HEK293 (cell line): Measurements from ENCODE around the gene PDE11A.
A peak's percentile ranks its signal among the peaks of the same experiment; 100 is the strongest.

Source experiments
- GLIS1 ChIP-seq: fragments of 450-650 bp; formaldehyde crosslinking; IDR thresholded peaks from 2 replicates; pipeline ENCODE4 v1.5.1; 2016; ENCODE audit warnings: missing biosample characterization, missing genetic modification characterization
- PRDM6 ChIP-seq: fragments of 450-650 bp; formaldehyde crosslinking; IDR thresholded peaks from 2 replicates; pipeline ENCODE4 v1.5.1; 2017; ENCODE audit warnings: missing biosample characterization, missing genetic modification characterization
- REST ChIP-seq: fragments of 450-650 bp; formaldehyde crosslinking; IDR thresholded peaks from 2 replicates; pipeline ENCODE4 v1.5.1; 2016; ENCODE audit warnings: missing biosample characterization, missing genetic modification characterization
- SALL2 ChIP-seq: fragments of 450-650 bp; formaldehyde crosslinking; IDR thresholded peaks from 2 replicates; pipeline ENCODE4 v1.5.0; 2017; ENCODE audit warnings: missing biosample characterization, mild to moderate bottlenecking, missing genetic modification characterization, borderline replicate concordance
- SP2 ChIP-seq: fragments of 450-650 bp; formaldehyde crosslinking; IDR thresholded peaks from 2 replicates; pipeline ENCODE4 v1.5.1; 2016; ENCODE audit warnings: missing biosample characterization, missing genetic modification characterization
- YY1 ChIP-seq: fragments of 450-650 bp; formaldehyde crosslinking; IDR thresholded peaks from 2 replicates; pipeline ENCODE4 v1.5.1; 2018; ENCODE audit warnings: missing biosample characterization, missing genetic modification characterization
- YY2 ChIP-seq: fragments of 450-650 bp; formaldehyde crosslinking; IDR thresholded peaks from 2 replicates; pipeline ENCODE4 v1.5.1; 2016; ENCODE audit warnings: missing biosample characterization, missing genetic modification characterization
- ZBTB11 ChIP-seq: fragments of 450-650 bp; formaldehyde crosslinking; conservative IDR thresholded peaks from 2 replicates; pipeline ENCODE4 v1.5.1; 2016; ENCODE audit warnings: low read depth, missing biosample characterization, missing genetic modification characterization
- ZBTB8A ChIP-seq: fragments of 450-650 bp; formaldehyde crosslinking; IDR thresholded peaks from 2 replicates; pipeline ENCODE4 v1.5.1; 2016; ENCODE audit warnings: missing biosample characterization, missing genetic modification characterization
- ZEB2 ChIP-seq: fragments of 450-650 bp; formaldehyde crosslinking; IDR thresholded peaks from 2 replicates; pipeline ENCODE4 v1.5.1; 2016; ENCODE audit warnings: missing biosample characterization, missing genetic modification characterization
- ZIC2 ChIP-seq: fragments of 450-650 bp; formaldehyde crosslinking; IDR thresholded peaks from 2 replicates; pipeline ENCODE4 v1.5.1; 2016; ENCODE audit warnings: missing biosample characterization, missing genetic modification characterization
- ZNF19 ChIP-seq: fragments of 450-650 bp; formaldehyde crosslinking; IDR thresholded peaks from 2 replicates; pipeline ENCODE4; 2016; ENCODE audit warnings: missing biosample characterization, missing genetic modification characterization, low read depth
- ZNF223 ChIP-seq: fragments of 450-650 bp; formaldehyde crosslinking; IDR thresholded peaks from 2 replicates; pipeline ENCODE4 v1.5.1; 2016; ENCODE audit warnings: missing biosample characterization, missing genetic modification characterization
- ZNF24 ChIP-seq: fragments of 450-650 bp; formaldehyde crosslinking; IDR thresholded peaks from 2 replicates; pipeline ENCODE4 v1.5.1; 2016; ENCODE audit warnings: missing biosample characterization, missing genetic modification characterization
- ZNF394 ChIP-seq: fragments of 450-650 bp; formaldehyde crosslinking; IDR thresholded peaks from 2 replicates; pipeline ENCODE4 v1.5.1; 2016; ENCODE audit warnings: missing biosample characterization, missing genetic modification characterization, mild to moderate bottlenecking, moderate library complexity, borderline replicate concordance
- ZNF530 ChIP-seq: fragments of 450-650 bp; formaldehyde crosslinking; IDR thresholded peaks from 2 replicates; pipeline ENCODE4 v1.5.1; 2016; ENCODE audit warnings: low read depth, missing biosample characterization, missing genetic modification characterization
- ZNF558 ChIP-seq: fragments of 450-650 bp; formaldehyde crosslinking; IDR thresholded peaks from 2 replicates; pipeline ENCODE4 v1.5.1; 2016; ENCODE audit warnings: missing biosample characterization, missing genetic modification characterization
- ZNF664 ChIP-seq: fragments of 450-650 bp; formaldehyde crosslinking; IDR thresholded peaks from 2 replicates; pipeline ENCODE4 v1.5.1; 2016; ENCODE audit warnings: missing biosample characterization, missing genetic modification characterization
- ZNF792 ChIP-seq: fragments of 450-650 bp; formaldehyde crosslinking; IDR thresholded peaks from 2 replicates; pipeline ENCODE4 v1.5.1; 2016; ENCODE audit warnings: missing biosample characterization, missing genetic modification characterization
- ZSCAN30 ChIP-seq: fragments of 450-650 bp; IDR thresholded peaks from 2 replicates; pipeline ENCODE4 v1.5.1; 2018; ENCODE audit warnings: missing biosample characterization, mild to moderate bottlenecking, missing genetic modification characterization, moderate library complexity
- TF ChIP-seq, protein P1 (sequence below): fragments of 450-650 bp; formaldehyde crosslinking; IDR thresholded peaks from 2 replicates; pipeline ENCODE4 v1.5.1; 2016; ENCODE audit warnings: missing biosample characterization, missing genetic modification characterization, low read depth
- TF ChIP-seq, protein P2 (sequence below): fragments of 450-650 bp; formaldehyde crosslinking; optimal IDR thresholded peaks from 2 replicates; pipeline ENCODE3; 2016; ENCODE audit warnings: missing biosample characterization, mild to moderate bottlenecking, missing genetic modification characterization
- TF ChIP-seq, protein P3 (sequence below): fragments of 450-650 bp; formaldehyde crosslinking; IDR thresholded peaks from 2 replicates; pipeline ENCODE4 v1.5.1; 2016; ENCODE audit warnings: missing biosample characterization, missing genetic modification characterization

Gene PDE11A

DNA sequence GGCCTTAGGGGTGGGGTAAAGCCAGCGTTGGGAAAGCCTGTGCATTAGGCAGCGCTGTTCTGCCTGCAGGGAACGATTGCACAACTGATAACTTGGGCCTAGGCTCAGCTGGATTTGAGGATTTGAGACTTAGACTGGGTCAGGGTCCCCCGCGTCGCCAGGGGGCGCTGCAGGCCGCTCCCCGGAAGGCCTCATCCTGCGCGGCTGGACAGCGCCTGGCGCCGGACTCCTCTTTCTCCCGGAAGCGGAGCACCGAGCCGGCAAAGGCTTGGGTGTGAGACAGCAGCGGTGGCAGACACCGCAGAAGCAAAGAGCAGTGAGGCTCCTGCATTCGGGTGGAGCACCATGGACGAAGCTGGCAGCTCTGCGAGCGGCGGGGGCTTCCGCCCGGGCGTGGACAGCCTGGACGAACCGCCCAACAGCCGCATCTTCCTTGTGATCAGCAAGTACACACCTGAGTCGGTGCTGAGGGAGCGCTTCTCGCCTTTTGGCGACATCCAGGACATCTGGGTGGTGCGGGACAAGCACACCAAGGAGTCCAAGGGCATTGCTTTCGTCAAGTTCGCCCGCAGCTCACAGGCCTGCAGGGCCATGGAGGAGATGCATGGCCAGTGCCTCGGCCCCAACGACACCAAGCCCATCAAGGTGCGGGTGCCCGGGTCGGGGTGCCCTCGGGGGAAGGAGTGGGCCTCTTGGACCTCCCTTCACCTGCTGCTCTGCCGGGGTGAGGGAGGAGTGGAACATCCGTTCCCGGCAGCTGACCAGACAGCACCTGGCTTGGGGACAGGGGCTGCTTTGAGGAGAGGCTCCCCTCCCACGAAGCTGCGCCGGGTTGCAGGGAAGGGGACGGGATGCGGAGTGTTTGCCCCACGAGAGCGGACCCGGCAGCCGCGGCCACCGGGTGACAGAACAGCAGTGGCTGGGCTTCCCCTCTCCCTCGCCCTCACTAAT is 39.9 kb upstream of the PDE11A start, which contains the start of gene RBM45 (continued):
- peak; percentile 82; the same call in 1 of the 2 replicates for TF ChIP-seq ZNF394 (tag by site-specific recombination)
- no peak for TF ChIP-seq ZNF530 (tag by site-specific recombination)
- peak; percentile 98 for TF ChIP-seq ZSCAN30
- TF ChIP-seq GLIS1 (tag by site-specific recombination) = peak; percentile 34; the same call in 1 of the 2 replicates
- TF ChIP-seq ZNF558 (tag by site-specific recombination) = no peak
- no peak for TF ChIP-seq ZNF664
- TF ChIP-seq, protein P1, sequence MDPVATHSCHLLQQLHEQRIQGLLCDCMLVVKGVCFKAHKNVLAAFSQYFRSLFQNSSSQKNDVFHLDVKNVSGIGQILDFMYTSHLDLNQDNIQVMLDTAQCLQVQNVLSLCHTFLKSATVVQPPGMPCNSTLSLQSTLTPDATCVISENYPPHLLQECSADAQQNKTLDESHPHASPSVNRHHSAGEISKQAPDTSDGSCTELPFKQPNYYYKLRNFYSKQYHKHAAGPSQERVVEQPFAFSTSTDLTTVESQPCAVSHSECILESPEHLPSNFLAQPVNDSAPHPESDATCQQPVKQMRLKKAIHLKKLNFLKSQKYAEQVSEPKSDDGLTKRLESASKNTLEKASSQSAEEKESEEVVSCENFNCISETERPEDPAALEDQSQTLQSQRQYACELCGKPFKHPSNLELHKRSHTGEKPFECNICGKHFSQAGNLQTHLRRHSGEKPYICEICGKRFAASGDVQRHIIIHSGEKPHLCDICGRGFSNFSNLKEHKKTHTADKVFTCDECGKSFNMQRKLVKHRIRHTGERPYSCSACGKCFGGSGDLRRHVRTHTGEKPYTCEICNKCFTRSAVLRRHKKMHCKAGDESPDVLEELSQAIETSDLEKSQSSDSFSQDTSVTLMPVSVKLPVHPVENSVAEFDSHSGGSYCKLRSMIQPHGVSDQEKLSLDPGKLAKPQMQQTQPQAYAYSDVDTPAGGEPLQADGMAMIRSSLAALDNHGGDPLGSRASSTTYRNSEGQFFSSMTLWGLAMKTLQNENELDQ = no peak
- 0 out of 2 replicates have a peak, but pooled peaks have one; percentile 42 for TF ChIP-seq ZNF223
- TF ChIP-seq YY2 (tag by site-specific recombination) = 0 out of 2 replicates have a peak, but pooled peaks have one; percentile 40
- peak; percentile 56 for TF ChIP-seq ZIC2 (tag by site-specific recombination)
- TF ChIP-seq ZBTB11 (tag by site-specific recombination) = peak; percentile 96
- no peak for TF ChIP-seq ZNF792 (tag by site-specific recombination)
- no peak for TF ChIP-seq ZNF19 (tag by site-specific recombination)
- TF ChIP-seq REST (tag by site-specific recombination) = peak; percentile 99
- TF ChIP-seq, protein P2, sequence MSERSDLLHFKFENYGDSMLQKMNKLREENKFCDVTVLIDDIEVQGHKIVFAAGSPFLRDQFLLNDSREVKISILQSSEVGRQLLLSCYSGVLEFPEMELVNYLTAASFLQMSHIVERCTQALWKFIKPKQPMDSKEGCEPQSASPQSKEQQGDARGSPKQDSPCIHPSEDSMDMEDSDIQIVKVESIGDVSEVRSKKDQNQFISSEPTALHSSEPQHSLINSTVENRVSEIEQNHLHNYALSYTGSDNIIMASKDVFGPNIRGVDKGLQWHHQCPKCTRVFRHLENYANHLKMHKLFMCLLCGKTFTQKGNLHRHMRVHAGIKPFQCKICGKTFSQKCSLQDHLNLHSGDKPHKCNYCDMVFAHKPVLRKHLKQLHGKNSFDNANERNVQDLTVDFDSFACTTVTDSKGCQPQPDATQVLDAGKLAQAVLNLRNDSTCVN (tag by site-specific recombination) = peak; percentile 27
- peak; percentile 47; the same call in 1 of the 2 replicates for TF ChIP-seq YY1 (tag by site-specific recombination)
- no peak for TF ChIP-seq SALL2
- peak; percentile 53 for TF ChIP-seq SP2 (tag by site-specific recombination)
- no peak for TF ChIP-seq PRDM6 (tag by site-specific recombination)
- peak; percentile 51; the same call in 1 of the 2 replicates for TF ChIP-seq ZBTB8A (tag by site-specific recombination)
- TF ChIP-seq, protein P3, sequence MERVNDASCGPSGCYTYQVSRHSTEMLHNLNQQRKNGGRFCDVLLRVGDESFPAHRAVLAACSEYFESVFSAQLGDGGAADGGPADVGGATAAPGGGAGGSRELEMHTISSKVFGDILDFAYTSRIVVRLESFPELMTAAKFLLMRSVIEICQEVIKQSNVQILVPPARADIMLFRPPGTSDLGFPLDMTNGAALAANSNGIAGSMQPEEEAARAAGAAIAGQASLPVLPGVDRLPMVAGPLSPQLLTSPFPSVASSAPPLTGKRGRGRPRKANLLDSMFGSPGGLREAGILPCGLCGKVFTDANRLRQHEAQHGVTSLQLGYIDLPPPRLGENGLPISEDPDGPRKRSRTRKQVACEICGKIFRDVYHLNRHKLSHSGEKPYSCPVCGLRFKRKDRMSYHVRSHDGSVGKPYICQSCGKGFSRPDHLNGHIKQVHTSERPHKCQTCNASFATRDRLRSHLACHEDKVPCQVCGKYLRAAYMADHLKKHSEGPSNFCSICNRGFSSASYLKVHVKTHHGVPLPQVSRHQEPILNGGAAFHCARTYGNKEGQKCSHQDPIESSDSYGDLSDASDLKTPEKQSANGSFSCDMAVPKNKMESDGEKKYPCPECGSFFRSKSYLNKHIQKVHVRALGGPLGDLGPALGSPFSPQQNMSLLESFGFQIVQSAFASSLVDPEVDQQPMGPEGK = 0 out of 2 replicates have a peak, but pooled peaks have one; percentile 30
- peak; percentile 71; the same call in 1 of the 2 replicates for TF ChIP-seq ZNF24 (tag by site-specific recombination)
- peak; percentile 74 for TF ChIP-seq ZEB2 (tag by site-specific recombination)
